Activated CD4-positive, alpha-beta T cell treated with anti-CD3 and anti-CD28 coated beads, Interleukin-2, amount 10 ng/mL, durations not matched to agents 24 days and 14 days (primary cell): ENCODE data around the gene SFMBT2. TPM values are rescaled to one million over a fixed set of nuclear protein-coding genes. Genes with fewer than 3 reads are reported as not detected.
A peak's percentile ranks its signal among the peaks of the same experiment; 100 is the strongest.
"Not testable (repeated sequence)": the region's sequence is repeated elsewhere in the genome, so short reads cannot be mapped to it uniquely, and the experiment has no call there.

Experiments
- DNase-seq: peaks from one replicate; pipeline ENCODE4 v3.0.0; 2022
- H3K27ac Mint-ChIP-seq: one replicate; pipeline ENCODE4 v1.8.0; 2022; ENCODE audit warnings: mild to moderate bottlenecking, mixed read lengths
- H3K27me3 Mint-ChIP-seq: one replicate; pipeline ENCODE4 v1.8.0; 2022; ENCODE audit warnings: mixed read lengths
- H3K36me3 Mint-ChIP-seq: one replicate; pipeline ENCODE4 v1.8.0; 2022; ENCODE audit warnings: low read depth, mild to moderate bottlenecking, mixed read lengths
- H3K4me1 Mint-ChIP-seq: one replicate; pipeline ENCODE4 v1.8.0; 2021; ENCODE audit warnings: mixed read lengths
- H3K4me3 Mint-ChIP-seq: one replicate; pipeline ENCODE4 v1.8.0; 2022; ENCODE audit warnings: mild to moderate bottlenecking, moderate library complexity, mixed read lengths
- H3K9me3 Mint-ChIP-seq: one replicate; pipeline ENCODE4 v1.8.0; 2021; ENCODE audit warnings: mixed read lengths
- intact Hi-C: fragments of 100-400 bp; cut with micrococcal nuclease; formaldehyde crosslinking; loops from one replicate; pipeline ENCODE4 v1.15.1; 2023
- total RNA-seq: library from RNA; stranded (reverse); gene quantifications from 2 replicates; pipeline ENCODE4 v1.2.3, GENCODE V29; 2022

Gene SFMBT2
- total RNA-seq, 1 donor from 2014 or later: 24.9 TPM

DNA sequence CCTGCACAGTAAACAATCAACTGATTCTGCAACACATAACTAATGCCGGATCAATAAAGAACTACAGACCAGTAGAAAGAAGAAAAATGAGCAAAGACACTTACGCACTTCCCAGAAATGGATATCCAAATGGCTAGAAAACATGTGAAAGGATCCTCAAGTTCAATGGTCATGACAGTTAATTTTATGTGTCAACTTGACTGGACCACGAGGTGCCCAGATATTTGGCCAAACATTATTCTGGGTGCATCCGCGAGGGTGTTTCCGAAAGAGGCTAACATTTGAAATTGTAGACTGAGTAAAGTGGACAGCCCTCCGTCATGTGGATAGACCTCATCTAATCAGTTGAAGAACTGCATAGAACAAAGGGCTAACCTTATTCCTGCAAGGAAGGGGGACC is 102.0 kb downstream of the SFMBT2 start:
- peaks cover 8% of the 10 kb centered on the region for H3K4me1 Mint-ChIP-seq
- no peak overlapping the region for H3K27ac Mint-ChIP-seq
- no peaks in the 10 kb centered on the region for H3K27me3 Mint-ChIP-seq
- peaks cover 38% of the 10 kb centered on the region for H3K36me3 Mint-ChIP-seq
- intact Hi-C loops: no loop called here
- no peak for DNase-seq
- H3K9me3 Mint-ChIP-seq: peaks cover 12% of the 10 kb centered on the region
- no peak overlapping the region for H3K4me3 Mint-ChIP-seq

DNA sequence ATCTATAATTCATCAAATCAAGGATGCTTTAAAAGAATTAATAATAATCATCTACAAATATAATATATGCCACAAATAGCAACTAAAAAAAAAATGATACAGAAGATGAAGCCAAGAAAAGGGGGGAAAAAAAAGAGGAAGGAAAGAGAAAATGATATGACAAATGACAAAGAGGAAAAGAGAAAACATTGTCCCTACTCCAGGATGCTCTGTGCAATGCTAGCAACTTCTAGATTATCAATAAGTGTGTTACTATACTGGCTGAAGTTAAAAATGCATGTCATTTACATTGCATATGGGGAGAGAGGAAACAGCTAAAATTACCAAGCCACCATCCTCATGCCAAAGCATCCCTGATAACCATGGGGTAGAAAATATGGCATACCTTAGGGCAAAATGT is 104.2 kb downstream of the SFMBT2 start:
- H3K27ac Mint-ChIP-seq: no peak overlapping the region
- H3K27me3 Mint-ChIP-seq: no peaks in the 10 kb centered on the region
- intact Hi-C loops: no loop called here
- peaks cover 13% of the 10 kb centered on the region for H3K4me1 Mint-ChIP-seq
- peaks cover 34% of the 10 kb centered on the region for H3K36me3 Mint-ChIP-seq
- no peak for DNase-seq
- H3K4me3 Mint-ChIP-seq: no peak overlapping the region
- peaks cover 12% of the 10 kb centered on the region for H3K9me3 Mint-ChIP-seq

GRCh38 chr10:7306147-7306546 is 104.7 kb downstream of the SFMBT2 start:
- Mint-ChIP-seq H3K4me3 (no peak overlapping the region), H3K4me1 (peaks cover 12% of the 10 kb centered on the region), H3K27ac (no peak overlapping the region), H3K36me3 (peaks cover 33% of the 10 kb centered on the region), H3K27me3 (no peaks in the 10 kb centered on the region), H3K9me3 (peaks cover 9% of the 10 kb centered on the region)
- intact Hi-C loops: no loop called here
- no peak for DNase-seq

DNA sequence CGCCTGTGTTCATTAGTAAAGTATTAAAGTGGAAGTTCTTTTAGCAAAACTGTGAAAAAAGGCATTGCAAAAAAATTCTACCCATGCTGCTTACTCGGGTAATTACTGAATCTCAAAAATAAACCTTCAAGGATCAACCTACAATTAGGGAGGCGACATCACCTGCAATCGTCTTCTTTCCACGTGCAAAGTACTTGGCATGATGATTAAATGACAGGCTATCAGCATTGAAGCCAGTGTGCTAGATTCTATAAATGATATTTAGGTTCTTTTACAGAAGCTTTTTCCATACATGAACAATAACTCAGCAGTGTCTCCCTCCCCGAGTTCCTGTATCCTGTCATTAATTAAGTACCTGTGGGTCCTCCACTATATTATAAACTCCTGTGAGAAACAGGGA is 105.8 kb downstream of the SFMBT2 start:
- peaks cover 34% of the 10 kb centered on the region for H3K36me3 Mint-ChIP-seq
- intact Hi-C loops: no loop called here
- no peak overlapping the region for H3K27ac Mint-ChIP-seq
- peaks cover 8% of the 10 kb centered on the region for H3K9me3 Mint-ChIP-seq
- H3K27me3 Mint-ChIP-seq: no peaks in the 10 kb centered on the region
- peaks cover 15% of the 10 kb centered on the region for H3K4me1 Mint-ChIP-seq
- DNase-seq: no peak
- no peak overlapping the region for H3K4me3 Mint-ChIP-seq

DNA sequence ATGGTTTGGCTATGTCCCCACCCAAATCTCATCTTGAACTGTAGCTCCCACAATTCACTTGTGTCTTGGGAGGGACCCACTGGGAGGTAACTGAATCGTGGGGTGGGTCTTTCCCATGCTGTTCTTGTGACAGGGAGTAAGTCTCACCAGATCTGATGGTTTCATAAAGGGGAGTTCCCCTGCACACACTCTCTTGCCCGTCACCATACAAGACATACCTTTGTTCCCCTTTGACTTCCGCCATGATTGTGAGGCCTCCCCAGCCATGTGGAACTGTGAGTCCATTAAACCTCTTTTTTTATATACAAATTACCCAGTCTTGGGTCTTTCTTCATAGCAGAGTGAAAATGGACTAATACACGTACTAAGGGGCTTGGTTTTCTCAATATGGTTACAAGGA is 106.7 kb downstream of the SFMBT2 start:
- Mint-ChIP-seq H3K27ac (no peak overlapping the region), H3K36me3 (peaks cover 38% of the 10 kb centered on the region), H3K4me3 (no peak overlapping the region), H3K9me3 (peaks cover 11% of the 10 kb centered on the region), H3K4me1 (peaks cover 17% of the 10 kb centered on the region), H3K27me3 (no peaks in the 10 kb centered on the region)
- DNase-seq: no peak
- intact Hi-C loops: no loop called here

GRCh38 chr10:7302930-7303557 is 107.8 kb downstream of the SFMBT2 start:
- H3K4me1 Mint-ChIP-seq: peaks cover 22% of the 10 kb centered on the region
- intact Hi-C loops: no loop called here
- no peaks in the 10 kb centered on the region for H3K27me3 Mint-ChIP-seq

GRCh38 chr10:7302392-7302906 is 108.4 kb downstream of the SFMBT2 start:
- Mint-ChIP-seq H3K36me3 (peaks cover 29% of the 10 kb centered on the region), H3K4me3 (no peak overlapping the region), H3K4me1 (peaks cover 24% of the 10 kb centered on the region), H3K9me3 (peaks cover 7% of the 10 kb centered on the region), H3K27me3 (no peaks in the 10 kb centered on the region), H3K27ac (no peak overlapping the region)
- DNase-seq: no peak
- intact Hi-C loops: no loop called here

More at GRCh38 chr10:7302930-7303557, 107.8 kb downstream of the SFMBT2 start:
- Mint-ChIP-seq H3K27ac (no peak overlapping the region), H3K4me3 (no peak overlapping the region), H3K36me3 (peaks cover 34% of the 10 kb centered on the region), H3K9me3 (peaks cover 7% of the 10 kb centered on the region)
- no peak for DNase-seq

GRCh38 chr10:7301006-7301778 is 109.6 kb downstream of the SFMBT2 start:
- DNase-seq: no peak
- Mint-ChIP-seq H3K36me3 (peaks cover 32% of the 10 kb centered on the region), H3K27me3 (no peaks in the 10 kb centered on the region), H3K4me1 (peaks cover 27% of the 10 kb centered on the region), H3K9me3 (peaks cover 3% of the 10 kb centered on the region), H3K4me3 (no peak overlapping the region), H3K27ac (no peak overlapping the region)
- intact Hi-C loops: no loop called here

DNA sequence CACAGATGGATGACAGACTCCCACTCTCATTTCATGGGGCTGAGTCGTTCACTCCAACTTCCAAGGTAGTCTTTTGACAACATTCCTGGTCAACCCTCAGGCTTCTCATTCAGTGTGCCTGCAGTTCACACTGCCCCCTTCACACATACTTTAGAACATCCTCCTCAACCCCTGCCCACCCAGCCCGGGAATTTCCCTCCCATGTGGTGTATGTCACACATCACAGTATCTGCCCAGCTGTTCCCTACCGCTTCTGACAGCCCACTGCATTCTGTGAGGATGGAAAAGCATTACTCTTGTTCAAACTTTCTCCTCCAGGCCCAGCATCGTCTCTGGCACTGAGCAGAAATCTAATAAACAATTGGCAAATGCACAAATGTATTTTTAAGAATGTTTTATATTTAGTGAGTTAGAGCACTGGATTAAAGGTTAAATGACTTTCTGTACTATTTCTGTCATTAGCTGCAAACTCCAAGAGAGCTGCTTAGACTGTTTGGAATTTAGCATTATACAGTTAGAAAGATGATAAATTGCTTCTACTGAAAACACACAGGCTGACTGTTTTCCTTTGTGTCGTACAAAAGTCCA is 110.4 kb downstream of the SFMBT2 start:
- Mint-ChIP-seq H3K4me1 (peaks cover 27% of the 10 kb centered on the region), H3K27me3 (no peaks in the 10 kb centered on the region), H3K4me3 (no peak overlapping the region), H3K9me3 (peaks cover 3% of the 10 kb centered on the region), H3K27ac (no peak overlapping the region), H3K36me3 (peaks cover 32% of the 10 kb centered on the region)
- intact Hi-C loops: no loop called here
- no peak for DNase-seq

DNA sequence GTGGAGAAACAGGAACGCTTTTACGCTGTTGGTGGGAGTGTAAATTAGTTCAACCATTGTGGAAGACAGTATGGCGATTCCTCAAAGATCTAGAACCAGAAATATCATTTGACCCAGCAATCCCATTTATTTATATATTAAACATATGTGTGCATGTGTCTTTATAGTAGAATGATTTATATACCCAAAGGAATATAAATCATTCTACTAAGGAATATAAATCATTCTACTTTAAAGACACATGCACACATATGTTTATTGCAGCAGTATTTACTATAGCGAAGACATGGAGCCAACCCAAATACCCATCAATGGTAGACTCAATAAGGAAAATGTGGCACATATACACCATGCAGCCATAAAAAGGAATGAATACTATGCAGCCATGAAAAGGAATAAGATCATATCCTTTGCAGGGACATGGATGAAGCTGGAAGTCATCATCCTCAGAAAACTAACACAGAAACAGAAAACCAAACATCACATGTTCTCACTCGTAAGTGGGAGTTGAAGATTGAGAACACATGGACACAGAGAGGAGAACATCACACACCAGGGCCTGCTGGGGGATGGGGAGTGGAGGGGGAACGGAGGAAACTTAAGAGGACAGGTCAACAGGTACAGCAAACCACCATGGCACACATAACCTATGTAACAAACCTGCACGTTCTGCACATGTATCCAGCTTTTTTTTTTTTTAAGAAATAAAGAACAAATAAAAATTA is 111.1 kb downstream of the SFMBT2 start:
- intact Hi-C loops, H3K9me3 Mint-ChIP-seq, H3K4me3 Mint-ChIP-seq, DNase-seq, H3K27me3 Mint-ChIP-seq: not testable (repeated sequence)
- peaks cover 27% of the 10 kb centered on the region for H3K4me1 Mint-ChIP-seq
- H3K27ac Mint-ChIP-seq: peak overlapping the region; percentile 55
- peaks cover 28% of the 10 kb centered on the region for H3K36me3 Mint-ChIP-seq

- Mint-ChIP-seq H3K9me3 (peaks cover 3% of the 10 kb centered on the region), H3K27me3 (no peaks in the 10 kb centered on the region), H3K36me3 (peaks cover 25% of the 10 kb centered on the region), H3K4me3 (no peak overlapping the region), H3K27ac (no peak overlapping the region), H3K4me1 (peaks cover 29% of the 10 kb centered on the region)
- DNase-seq: no peak
- intact Hi-C loops: no loop called here
Measured at GRCh38 chr10:7298495-7298894, 112.3 kb downstream of the SFMBT2 start.

GRCh38 chr10:7297094-7297493 is 113.7 kb downstream of the SFMBT2 start:
- Mint-ChIP-seq H3K36me3 (peaks cover 24% of the 10 kb centered on the region), H3K4me3 (no peak overlapping the region), H3K27ac (no peak overlapping the region), H3K9me3 (peaks cover 3% of the 10 kb centered on the region), H3K4me1 (peaks cover 24% of the 10 kb centered on the region), H3K27me3 (no peaks in the 10 kb centered on the region)
- DNase-seq: no peak
- intact Hi-C loops: no loop called here

GRCh38 chr10:7296648-7297047 is 114.2 kb downstream of the SFMBT2 start:
- intact Hi-C loops: no loop called here
- H3K4me3 Mint-ChIP-seq: no peak overlapping the region
- H3K27me3 Mint-ChIP-seq: no peaks in the 10 kb centered on the region
- peaks cover 24% of the 10 kb centered on the region for H3K4me1 Mint-ChIP-seq
- H3K27ac Mint-ChIP-seq: peak overlapping the region; percentile 8
- DNase-seq: no peak
- H3K9me3 Mint-ChIP-seq: peaks cover 3% of the 10 kb centered on the region
- peaks cover 22% of the 10 kb centered on the region for H3K36me3 Mint-ChIP-seq

GRCh38 chr10:7296076-7296475 is 114.8 kb downstream of the SFMBT2 start:
- Mint-ChIP-seq H3K9me3 (peaks cover 3% of the 10 kb centered on the region), H3K36me3 (peaks cover 24% of the 10 kb centered on the region), H3K27me3 (no peaks in the 10 kb centered on the region), H3K4me3 (no peak overlapping the region), H3K4me1 (peaks cover 30% of the 10 kb centered on the region), H3K27ac (no peak overlapping the region)
- no peak for DNase-seq
- intact Hi-C loops: no loop called here
